Keratinocyte (primary cell): ENCODE data around the gene SNX24. TPM values are rescaled to one million over a fixed set of nuclear protein-coding genes. Genes with fewer than 3 reads are reported as not detected.

Experiments used
- DNase-seq: peaks from one replicate; pipeline ENCODE4 v3.0.0-alpha.2; 2011; ENCODE audit warnings: low read depth, missing footprints, low spot score
- FAIRE-seq: peaks from 2 replicates; lab custom pipeline; 2011; peaks lifted over from hg19 to GRCh38; lab: Jason Lieb, UNC
- H2AFZ ChIP-seq: 2 replicates; pipeline ENCODE4 v1.6.0; 2012; ENCODE audit warnings: low read length, control low read depth, inconsistent platforms; ENCODE audit not compliant: control insufficient read depth
- H3K27ac ChIP-seq: 2 replicates; pipeline ENCODE4 v1.5.1; 2011; ENCODE audit warnings: low read length; ENCODE audit not compliant: control insufficient read depth, insufficient read depth
- H3K27me3 ChIP-seq: 3 replicates; pipeline ENCODE4 v1.6.0; 2011; ENCODE audit warnings: low read length; ENCODE audit not compliant: control insufficient read depth, insufficient read depth; ENCODE audit errors: extremely low read depth
- H3K36me3 ChIP-seq, 2 experiments: 2 replicates in 1 of 2; 3 replicates in 1 of 2; pipeline ENCODE4 v1.5.1; 2011; ENCODE audit warnings: low read length in 2 of 2, mild to moderate bottlenecking in 1 of 2; ENCODE audit not compliant: control insufficient read depth in 2 of 2, insufficient read depth in 2 of 2; ENCODE audit errors: extremely low read depth in 1 of 2
- H3K4me1 ChIP-seq: 3 replicates; pipeline ENCODE4 v1.5.1; 2011; ENCODE audit warnings: low read length; ENCODE audit not compliant: control insufficient read depth, insufficient read depth; ENCODE audit errors: extremely low read depth
- H3K4me2 ChIP-seq: 3 replicates; pipeline ENCODE4 v1.6.0; 2011; ENCODE audit warnings: low read depth, low read length; ENCODE audit not compliant: control insufficient read depth, insufficient read depth; ENCODE audit errors: extremely low read depth
- H3K4me3 ChIP-seq, 3 experiments: fragments of 200-600 bp in 1 of 3; sonication (generic) in 1 of 3; 2 replicates in 2 of 3; 3 replicates in 1 of 3; pipeline ENCODE4 v1.5.1; 2011 to 2016; ENCODE audit warnings: low read length in 3 of 3, mild to moderate bottlenecking in 3 of 3, control low read depth in 2 of 3, inconsistent platforms in 1 of 3, low read depth in 1 of 3, mixed read lengths in 1 of 3, mixed run types in 1 of 3, moderate library complexity in 1 of 3; ENCODE audit not compliant: control insufficient read depth in 2 of 3, insufficient read depth in 2 of 3; ENCODE audit errors: extremely low read depth in 1 of 3
- H3K79me2 ChIP-seq: 2 replicates; pipeline ENCODE4 v1.6.0; 2012; ENCODE audit warnings: low read length; ENCODE audit not compliant: control insufficient read depth, insufficient read depth
- H3K9ac ChIP-seq: 3 replicates; pipeline ENCODE4 v1.6.0; 2011; ENCODE audit warnings: low read length; ENCODE audit not compliant: control insufficient read depth, insufficient read depth; ENCODE audit errors: extremely low read depth
- H3K9me1 ChIP-seq: 3 replicates; pipeline ENCODE4 v1.6.0; 2011; ENCODE audit warnings: low read length; ENCODE audit not compliant: control insufficient read depth, insufficient read depth; ENCODE audit errors: extremely low read depth
- H3K9me3 ChIP-seq: 2 replicates; pipeline ENCODE4 v1.5.1; 2012; ENCODE audit warnings: low read depth, low read length; ENCODE audit not compliant: control insufficient read depth
- H4K20me1 ChIP-seq: 3 replicates; pipeline ENCODE4 v1.6.0; 2011; ENCODE audit warnings: low read length; ENCODE audit not compliant: control insufficient read depth, insufficient read depth; ENCODE audit errors: extremely low read depth
- CTCF ChIP-seq, 3 experiments: IDR thresholded peaks in 1 of 3; conservative IDR thresholded peaks in 1 of 3; optimal IDR thresholded peaks in 1 of 3; 2 replicates in 2 of 3; 3 replicates in 1 of 3; pipeline versions ENCODE3 to v1.5.1; 2011; ENCODE audit warnings: low read length in 3 of 3, mild to moderate bottlenecking in 3 of 3, moderate library complexity in 2 of 3, control low read depth in 1 of 3, inconsistent platforms in 1 of 3; ENCODE audit not compliant: insufficient read depth in 2 of 3; ENCODE audit errors: extremely low read depth in 1 of 3
- EZH2 ChIP-seq: IDR thresholded peaks from one replicate; pipeline ENCODE4 v1.6.1; 2012; ENCODE audit warnings: inconsistent platforms, mild to moderate bottlenecking, low read length, moderate library complexity
- dilution Hi-C: fragments of 300-500 bp; cut with MboI; formaldehyde crosslinking; loops from one replicate; pipeline ENCODE4 v1.7.0; 2020; ENCODE audit warnings: low sequenced_read_pairs; ENCODE audit not compliant: extremely low pct_ligation_motif_present
- polyA plus RNA-seq, 5 experiments: library from polyadenylated mRNA; depleted of rRNA in 3 of 5; stranded (reverse) in 3 of 5; stranded (forward) in 1 of 5; unstranded in 1 of 5; fragments of >200 nt; gene quantifications; 1 replicate in 1 of 5; 2 replicates in 3 of 5; 3 replicates in 1 of 5; pipeline versions ENCODE4 v1.2.1 to v1.2.3, GENCODE V29; 2011 to 2012; ENCODE audit warnings: missing spikeins in 2 of 5, low read depth in 1 of 5, low replicate concordance in 1 of 5

Gene SNX24
- polyA plus RNA-seq, 1 donor (not counting 4 experiments of a cell fraction or from before 2014, with no cell fraction given): 15.0 TPM

- FAIRE-seq: no peak
- Histone ChIP-seq H3K27me3 (no peaks in the 10 kb centered on the region), H3K4me1 (no peaks in the 10 kb centered on the region), H2AFZ (no peak overlapping the region), H3K27ac (no peak overlapping the region), H3K9me1 (no peaks in the 10 kb centered on the region), H3K9me3 (no peaks in the 10 kb centered on the region), H3K36me3 (peaks cover 4 to 8% of the 10 kb centered on the region in 2 experiments), H3K4me2 (no peak overlapping the region), H3K4me3 (no peak overlapping the region), H4K20me1 (no peaks in the 10 kb centered on the region), H3K79me2 (no peaks in the 10 kb centered on the region), H3K9ac (no peak overlapping the region)
- dilution Hi-C loops: no loop called here
- TF ChIP-seq CTCF (optimal IDR thresholded peaks at IDR 0.05 in 1 of 3, IDR thresholded peaks at IDR 0.05 in 1 of 3, conservative IDR thresholded peaks at IDR 0.05 in 1 of 3; ENCODE audit: extremely low read depth in 1 of 3, insufficient read depth in 2 of 3, low read length in 3 of 3) (no peak), EZH2 (no peak)
- DNase-seq: no peak
These were observed 102.9 kb downstream of the SNX24 start for GRCh38 chr5:122948319-122948718.

- Histone ChIP-seq H3K36me3 (peaks cover 4% of the 10 kb centered on the region in 2 experiments), H3K9ac (no peak overlapping the region), H3K27me3 (no peaks in the 10 kb centered on the region), H3K4me3 (no peak overlapping the region), H4K20me1 (no peaks in the 10 kb centered on the region), H2AFZ (no peak overlapping the region), H3K9me1 (no peaks in the 10 kb centered on the region), H3K4me1 (no peaks in the 10 kb centered on the region), H3K4me2 (no peak overlapping the region), H3K79me2 (no peaks in the 10 kb centered on the region), H3K9me3 (no peaks in the 10 kb centered on the region), H3K27ac (no peak overlapping the region)
- FAIRE-seq (no peak), DNase-seq (no peak)
- dilution Hi-C loops: no loop called here
- no peak for TF ChIP-seq EZH2
- TF ChIP-seq CTCF (optimal IDR thresholded peaks at IDR 0.05 in 1 of 3, IDR thresholded peaks at IDR 0.05 in 1 of 3, conservative IDR thresholded peaks at IDR 0.05 in 1 of 3; ENCODE audit: extremely low read depth in 1 of 3, insufficient read depth in 2 of 3, low read length in 3 of 3): no peak
These were observed 106.2 kb downstream of the SNX24 start for GRCh38 chr5:122951658-122952057.
